ENCODE data around the gene NOTCH1. TPM values are rescaled to one million over a fixed set of nuclear protein-coding genes. Genes with fewer than 3 reads are reported as not detected.
A peak's percentile ranks its signal among the peaks of the same experiment; 100 is the strongest.

The NOTCH1 gene
- total RNA-seq, 1 donor from 2014 or later, result 121 TPM

DNA sequence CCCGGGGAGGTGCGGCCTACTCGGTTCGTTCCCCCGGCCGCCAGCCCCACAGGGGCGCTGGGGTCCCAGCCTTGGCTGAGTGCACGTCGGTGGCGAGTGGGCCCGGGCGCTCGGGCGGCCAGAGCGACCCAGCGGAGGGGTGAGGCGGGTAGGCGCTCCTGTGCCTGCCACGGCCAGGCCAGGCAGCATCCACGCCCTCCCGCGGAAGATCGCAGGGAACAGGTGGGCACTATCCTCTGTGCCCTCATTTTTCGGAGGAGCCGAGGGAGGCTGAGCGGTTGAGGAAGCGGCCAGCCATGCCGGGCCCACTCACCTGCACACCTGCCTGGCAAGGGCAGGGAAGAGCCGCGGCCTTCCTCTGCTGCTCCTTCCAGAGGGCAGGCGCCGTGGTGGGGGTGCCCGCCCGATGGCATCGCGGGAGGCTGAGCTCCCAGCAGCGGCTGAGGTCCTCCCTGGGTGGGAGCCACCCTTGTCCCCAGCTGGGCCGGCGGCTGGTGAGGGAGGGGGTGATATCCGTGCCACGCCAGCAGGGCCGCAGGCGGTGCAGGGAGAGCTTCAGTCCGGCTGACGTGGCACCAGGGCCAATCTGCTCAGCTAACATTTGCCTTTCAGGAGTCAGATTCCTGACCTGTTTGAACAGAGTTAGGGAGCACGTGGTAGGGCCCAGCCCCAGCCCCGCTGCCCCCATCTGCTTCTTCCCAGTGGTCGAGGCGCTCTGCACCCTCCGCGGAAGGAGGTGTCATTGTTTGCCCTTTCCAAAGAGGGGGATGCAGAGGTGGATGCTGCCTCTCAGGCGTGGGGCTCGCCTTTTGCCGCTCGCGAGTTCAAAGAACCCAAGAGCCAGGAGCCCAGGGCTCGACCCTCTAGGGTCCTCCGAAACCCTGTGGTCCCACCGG lies 61.4 kb downstream of the NOTCH1 start:
- intact Hi-C loops (cut with micrococcal nuclease), result loop anchor here (1.0 to 10.0 kb wide), 6 partner anchors 146 to 968 kb away; partner anchors contain the start of genes ABCA2 and UBAC1
- Mint-ChIP-seq H3K27ac (peak overlapping the region; percentile 40), H3K4me1 (ENCODE audit: low read depth) (peaks cover 23% of the 10 kb centered on the region), H3K27me3 (ENCODE audit: insufficient read depth) (peaks cover 4% of the 10 kb centered on the region), H3K4me3 (peak overlapping the region; percentile 70), H3K36me3 (ENCODE audit: low read depth) (peaks cover 7% of the 10 kb centered on the region), H3K9me3 (no peaks in the 10 kb centered on the region)
- no peak for DNase-seq (ENCODE audit: low spot score)

DNA sequence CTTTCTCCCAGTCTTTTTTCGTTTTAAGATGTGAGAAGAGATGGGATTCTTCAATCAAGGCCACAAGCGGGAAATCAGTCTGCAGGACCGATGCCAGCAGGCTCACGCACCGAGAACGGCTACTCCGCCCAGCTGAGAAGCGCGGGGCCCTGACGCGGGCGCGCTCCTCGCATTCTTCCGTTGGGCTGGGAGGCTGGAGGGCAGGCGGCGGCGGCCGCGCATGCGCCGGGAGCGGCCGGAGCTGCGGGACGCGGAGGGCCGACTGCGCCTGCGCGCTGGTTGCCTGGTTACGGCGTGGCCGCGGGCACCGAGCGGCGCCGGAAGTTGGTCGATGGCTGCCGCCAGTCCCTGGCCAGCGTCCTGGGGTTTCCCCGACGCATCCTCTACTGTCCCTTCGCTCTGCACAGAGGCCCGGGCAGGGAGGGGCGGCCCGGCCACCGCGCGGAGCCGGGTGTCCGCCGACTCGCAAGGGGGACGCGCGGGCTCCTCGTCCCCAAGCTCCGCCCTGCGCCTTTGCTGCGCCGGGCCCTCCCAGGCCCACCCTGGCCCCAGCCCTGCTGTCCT lies 62.2 kb downstream of the NOTCH1 start:
- Mint-ChIP-seq H3K9me3 (no peaks in the 10 kb centered on the region), H3K36me3 (ENCODE audit: low read depth) (peaks cover 11% of the 10 kb centered on the region), H3K4me3 (peak overlapping the region; percentile 96), H3K27me3 (ENCODE audit: insufficient read depth) (peaks cover 4% of the 10 kb centered on the region), H3K4me1 (ENCODE audit: low read depth) (peaks cover 23% of the 10 kb centered on the region), H3K27ac (peak overlapping the region; percentile 88)
- DNase-seq (ENCODE audit: low spot score), result peak; percentile 94
- intact Hi-C loops (cut with micrococcal nuclease), result loop anchor here (1.0 to 10.0 kb wide), 15 partner anchors 45 to 969 kb away; partner anchors contain the start of genes ABCA2, AGPAT2, DNLZ and ENTR1

DNA sequence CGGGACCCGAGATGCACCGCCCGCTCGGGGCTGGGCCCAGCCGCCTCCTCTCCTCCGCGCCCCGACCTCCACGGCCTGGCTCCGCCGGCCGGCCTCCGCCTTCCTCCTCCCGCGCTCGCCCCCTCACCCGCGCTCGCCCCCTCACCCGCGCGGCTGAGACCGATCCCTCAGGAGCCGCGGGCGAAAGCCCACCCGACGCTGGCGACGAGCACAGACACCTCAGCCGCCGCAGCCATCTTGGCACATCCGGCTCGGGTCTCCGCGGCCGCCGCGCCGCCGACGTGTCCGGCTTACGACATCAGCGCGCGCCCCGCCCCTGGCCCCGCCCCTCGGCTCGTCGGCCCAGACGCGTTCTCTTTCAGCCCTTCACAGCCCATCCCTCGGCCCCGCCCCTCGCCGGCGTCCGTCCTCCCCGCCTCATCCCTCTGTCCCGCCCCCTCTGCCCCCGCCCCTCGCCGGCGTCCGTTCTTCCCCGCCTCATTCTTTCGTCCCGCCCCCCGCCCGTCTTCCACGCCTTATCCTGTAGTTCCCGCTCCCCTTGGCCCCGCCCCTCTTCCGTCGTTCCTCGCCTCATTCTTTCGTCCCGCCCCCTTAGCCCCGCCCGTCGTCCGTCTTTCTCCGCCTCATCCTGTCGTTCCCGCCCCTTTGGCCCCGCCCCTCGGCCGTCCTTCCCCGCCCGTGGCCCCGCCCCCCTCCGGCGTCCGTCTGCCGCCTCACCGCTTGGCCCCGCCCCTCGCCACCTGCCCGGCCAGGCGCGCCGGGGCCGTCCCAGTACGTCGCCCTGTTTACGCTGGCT lies 62.9 kb downstream of the NOTCH1 start, which contains the start of gene SEC16A:
Gene SEC16A (minus strand): TSS at position 248 of the 796 bp plus-strand sequence. CDS start 5,425 bp downstream, outside the sequence.
- peak; percentile 98 for DNase-seq (ENCODE audit: low spot score)
- H3K27ac Mint-ChIP-seq, result peak within 1 kb of the TSS; percentile 95
- H3K9me3 Mint-ChIP-seq, result no peaks in the 10 kb centered on the region
- intact Hi-C loops (cut with micrococcal nuclease), result loop anchor here (1.0 to 10.0 kb wide), 14 partner anchors 44 to 969 kb away; partner anchors contain the start of genes ABCA2, AGPAT2, DNLZ and ENTR1
- peaks cover 23% of the 10 kb centered on the region for H3K4me1 Mint-ChIP-seq (ENCODE audit: low read depth)
- H3K27me3 Mint-ChIP-seq (ENCODE audit: insufficient read depth), result no peaks in the 10 kb centered on the region
- peaks cover 14% of the 10 kb centered on the region for H3K36me3 Mint-ChIP-seq (ENCODE audit: low read depth)
- peak within 1 kb of the TSS; percentile 96 for H3K4me3 Mint-ChIP-seq

DNA sequence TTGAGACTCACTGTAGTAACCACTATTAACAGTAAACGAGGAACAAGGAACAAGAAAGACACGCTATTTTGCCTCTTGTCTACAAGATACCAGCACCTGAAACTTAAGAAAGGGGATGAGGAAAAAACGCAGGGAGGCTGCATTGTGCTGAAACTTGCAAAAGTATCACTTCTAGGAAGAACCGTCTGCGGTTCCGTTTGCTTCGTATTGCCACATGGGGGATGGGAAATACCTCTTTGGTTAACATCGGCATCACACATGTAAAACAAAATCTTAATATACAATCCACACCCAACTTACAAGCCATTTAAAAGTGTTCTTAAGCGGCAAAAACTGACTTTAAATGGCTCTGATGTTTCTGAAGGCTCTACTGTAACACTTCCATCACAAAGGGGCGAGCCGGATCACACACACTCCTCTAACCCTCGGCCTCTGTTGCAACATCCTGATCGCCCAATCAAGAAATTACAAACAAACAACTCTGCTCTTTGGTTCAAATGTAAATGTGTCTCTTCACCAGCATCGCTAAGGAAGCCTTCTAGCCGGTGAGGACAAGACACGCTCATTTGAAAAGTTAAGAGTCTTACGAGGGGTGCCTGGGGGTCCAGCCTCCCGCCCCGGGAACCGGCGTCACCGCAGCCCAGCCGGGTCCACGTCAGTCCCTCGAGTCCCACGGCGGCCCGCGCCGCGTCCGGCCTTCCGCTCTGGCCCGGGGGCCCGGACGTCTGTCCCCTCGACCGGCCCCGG lies 63.6 kb downstream of the NOTCH1 start:
- Mint-ChIP-seq H3K27ac (peak overlapping the region; percentile 95), H3K4me1 (ENCODE audit: low read depth) (peaks cover 23% of the 10 kb centered on the region), H3K9me3 (no peaks in the 10 kb centered on the region), H3K27me3 (ENCODE audit: insufficient read depth) (no peaks in the 10 kb centered on the region), H3K4me3 (peak overlapping the region; percentile 96), H3K36me3 (ENCODE audit: low read depth) (peaks cover 20% of the 10 kb centered on the region)
- intact Hi-C loops (cut with micrococcal nuclease), result loop anchor here (2.0 to 10.0 kb wide), 8 partner anchors 43 to 970 kb away; partner anchors contain the start of genes ABCA2, ENTR1, INPP5E and MAN1B1
- DNase-seq (ENCODE audit: low spot score), result peak; percentile 39

DNA sequence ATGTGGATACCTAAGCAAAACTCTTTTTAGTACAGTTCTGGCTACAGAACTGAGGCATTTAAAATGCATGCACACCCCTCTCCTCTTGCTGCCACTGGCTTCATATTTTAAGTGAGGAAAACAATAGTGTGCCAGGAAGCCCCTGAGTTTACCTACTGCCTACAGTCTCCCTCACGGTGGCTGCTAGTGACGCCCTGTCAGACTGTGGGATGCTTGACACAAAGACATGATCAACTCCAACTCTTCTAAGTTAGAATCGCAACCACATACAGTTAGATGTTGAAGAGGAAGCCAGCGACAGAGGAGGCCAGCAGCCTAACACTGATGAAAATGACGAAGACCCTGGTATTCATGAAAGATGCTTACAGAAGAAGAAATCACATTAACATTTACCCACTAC lies 64.3 kb downstream of the NOTCH1 start:
- Mint-ChIP-seq H3K36me3 (ENCODE audit: low read depth) (peaks cover 20% of the 10 kb centered on the region), H3K27me3 (ENCODE audit: insufficient read depth) (no peaks in the 10 kb centered on the region), H3K9me3 (no peaks in the 10 kb centered on the region), H3K27ac (peak overlapping the region; percentile 95), H3K4me1 (ENCODE audit: low read depth) (peaks cover 23% of the 10 kb centered on the region), H3K4me3 (peak overlapping the region; percentile 96)
- no peak for DNase-seq (ENCODE audit: low spot score)
- intact Hi-C loops (cut with micrococcal nuclease), result loop anchor here (5.0 to 10.0 kb wide), 3 partner anchors 519 to 971 kb away; partner anchors contain the start of genes ABCA2 and UBAC1

DNA sequence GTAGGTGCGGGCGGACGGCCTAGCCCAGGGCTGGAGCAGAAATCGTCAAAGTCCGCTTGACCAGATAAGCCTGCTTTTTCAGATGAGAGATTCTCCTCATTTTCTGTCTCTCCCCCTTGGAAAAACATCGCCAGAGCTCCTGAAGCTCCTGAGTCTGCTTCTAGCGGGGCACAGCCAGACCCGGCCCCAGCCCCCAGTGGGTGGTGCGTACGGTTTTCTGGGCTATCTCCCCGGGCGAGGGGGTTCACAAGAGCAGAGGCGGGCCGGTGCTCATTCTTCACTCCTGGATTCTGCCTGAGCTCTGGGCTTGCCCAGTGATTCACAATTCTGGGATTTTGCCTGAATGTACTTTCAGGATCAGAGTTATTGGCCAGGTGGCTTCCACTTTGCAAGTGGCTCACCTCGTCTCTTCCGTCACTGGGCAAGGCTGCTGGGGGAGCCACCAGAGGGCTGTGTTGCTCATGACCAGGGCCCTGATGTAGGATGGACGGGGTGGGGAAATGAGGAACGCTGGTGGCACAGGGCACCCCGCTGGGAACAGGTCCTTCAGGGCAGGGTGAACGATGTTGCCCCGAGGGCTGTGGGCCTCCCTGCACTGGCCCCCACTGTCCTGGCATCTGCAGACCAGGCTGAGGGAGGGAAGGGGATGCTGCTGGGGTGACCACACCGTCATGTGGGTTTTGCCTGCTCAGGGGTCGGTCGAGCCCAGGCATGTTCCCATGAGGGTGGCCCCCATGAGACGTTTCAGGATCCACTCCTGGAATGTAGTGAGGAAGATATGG lies 69.3 kb downstream of the NOTCH1 start:
- Mint-ChIP-seq H3K27ac (no peak overlapping the region), H3K9me3 (no peaks in the 10 kb centered on the region), H3K4me3 (no peak overlapping the region), H3K36me3 (ENCODE audit: low read depth) (peaks cover 34% of the 10 kb centered on the region), H3K4me1 (ENCODE audit: low read depth) (peaks cover 17% of the 10 kb centered on the region), H3K27me3 (ENCODE audit: insufficient read depth) (no peaks in the 10 kb centered on the region)
- intact Hi-C loops (cut with micrococcal nuclease), result no loop called here
- no peak for DNase-seq (ENCODE audit: low spot score)

DNA sequence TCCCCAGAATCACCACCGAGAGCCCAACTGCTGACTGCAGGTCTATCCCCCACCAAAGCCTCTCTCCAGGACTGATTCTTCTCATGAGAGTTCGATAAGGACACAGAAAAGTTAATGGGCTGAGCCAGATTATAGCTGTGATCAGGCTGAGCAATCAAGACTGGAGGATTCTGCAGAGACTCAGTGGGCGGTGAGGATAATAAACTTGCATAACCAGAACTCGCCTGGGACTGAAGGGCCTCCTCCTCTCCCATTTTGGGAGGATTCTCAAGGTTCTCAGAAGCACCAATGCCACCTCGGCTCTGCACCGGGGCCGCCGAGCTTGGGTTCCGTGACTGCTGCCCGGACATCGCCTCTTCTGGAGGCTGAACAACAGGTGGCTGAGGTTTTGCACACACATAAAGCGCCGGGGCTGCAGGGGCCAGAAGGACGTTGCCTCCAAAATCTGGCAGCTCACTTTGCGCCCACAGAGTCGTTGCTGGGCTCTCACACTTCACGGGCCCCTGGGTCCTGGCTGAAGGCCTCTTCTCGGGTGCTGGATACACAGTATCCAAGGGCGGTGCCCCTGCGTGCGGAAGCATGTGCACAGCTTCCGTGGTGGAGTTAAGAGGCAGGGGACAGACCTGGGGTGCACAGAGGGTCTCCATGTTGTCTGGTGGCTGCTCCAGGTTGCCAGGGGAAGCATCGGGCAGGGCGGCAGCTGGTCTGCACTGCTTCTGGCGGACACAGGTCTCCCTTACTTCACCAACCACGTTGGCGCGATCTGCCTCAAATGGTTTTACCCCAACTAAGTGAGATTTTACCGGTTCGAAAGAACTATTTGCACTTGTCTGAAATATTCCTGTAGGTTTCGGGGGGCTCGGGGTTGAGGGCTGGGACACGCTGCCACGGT lies 70.6 kb downstream of the NOTCH1 start:
- no peaks in the 10 kb centered on the region for H3K27me3 Mint-ChIP-seq (ENCODE audit: insufficient read depth)
- no peaks in the 10 kb centered on the region for H3K9me3 Mint-ChIP-seq
- H3K36me3 Mint-ChIP-seq (ENCODE audit: low read depth), result peaks cover 31% of the 10 kb centered on the region
- H3K27ac Mint-ChIP-seq, result no peak overlapping the region
- no peak overlapping the region for H3K4me3 Mint-ChIP-seq
- DNase-seq (ENCODE audit: low spot score), result no peak
- peaks cover 12% of the 10 kb centered on the region for H3K4me1 Mint-ChIP-seq (ENCODE audit: low read depth)
- intact Hi-C loops (cut with micrococcal nuclease), result no loop called here

DNA sequence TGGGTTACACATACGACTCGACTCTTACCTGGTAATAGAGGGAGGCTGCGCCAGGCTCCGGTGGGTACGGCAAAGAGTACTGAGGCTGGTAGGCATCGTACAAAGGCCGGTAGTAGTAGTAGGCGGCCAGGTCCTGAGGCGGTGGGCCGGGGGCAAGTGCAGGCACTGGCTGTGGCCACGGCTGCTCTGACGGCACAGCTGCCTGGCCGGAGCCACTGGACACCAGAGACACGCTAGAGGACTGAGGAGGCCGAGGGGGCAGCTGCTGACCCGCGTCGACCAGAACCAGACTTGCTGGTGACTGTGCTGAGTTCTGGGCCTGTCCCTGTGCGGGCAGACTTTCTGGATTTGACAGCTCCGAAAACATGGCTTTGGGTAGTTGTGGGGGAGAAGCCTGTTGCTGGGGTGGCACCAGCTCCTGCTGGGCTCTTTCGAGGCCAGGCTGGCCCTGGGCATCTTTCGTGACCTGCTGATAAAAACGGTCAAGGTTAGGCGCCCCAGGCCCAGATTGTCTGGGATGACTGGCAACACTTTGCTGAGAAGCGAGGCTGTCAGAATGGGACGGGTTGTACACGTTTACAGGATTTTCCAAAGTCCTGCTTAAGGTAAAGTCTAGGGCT lies 71.7 kb downstream of the NOTCH1 start:
- no peak for DNase-seq (ENCODE audit: low spot score)
- peaks cover 30% of the 10 kb centered on the region for H3K36me3 Mint-ChIP-seq (ENCODE audit: low read depth)
- H3K27ac Mint-ChIP-seq, result no peak overlapping the region
- intact Hi-C loops (cut with micrococcal nuclease), result no loop called here
- H3K27me3 Mint-ChIP-seq (ENCODE audit: insufficient read depth), result no peaks in the 10 kb centered on the region
- peaks cover 8% of the 10 kb centered on the region for H3K4me1 Mint-ChIP-seq (ENCODE audit: low read depth)
- H3K4me3 Mint-ChIP-seq, result no peak overlapping the region
- no peaks in the 10 kb centered on the region for H3K9me3 Mint-ChIP-seq

DNA sequence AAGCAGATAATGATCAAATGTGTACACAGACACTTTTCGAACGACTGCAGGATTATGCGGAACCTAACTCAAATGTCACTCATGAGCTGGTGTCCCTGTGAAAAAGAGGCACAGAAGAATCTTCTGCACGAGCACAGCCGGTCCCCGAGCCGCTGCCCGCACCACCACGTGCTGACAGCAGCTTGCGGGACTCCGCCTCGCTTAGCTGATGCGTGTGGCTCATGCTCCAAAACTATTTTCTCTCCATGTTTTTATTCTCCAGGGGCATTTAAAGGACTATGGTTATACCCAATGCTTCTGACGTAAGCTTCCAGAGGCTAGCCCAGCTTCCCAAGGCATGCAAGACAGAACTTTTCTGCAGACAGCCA lies 72.5 kb downstream of the NOTCH1 start:
- Mint-ChIP-seq H3K36me3 (ENCODE audit: low read depth) (peaks cover 24% of the 10 kb centered on the region), H3K4me1 (ENCODE audit: low read depth) (peaks cover 8% of the 10 kb centered on the region), H3K27me3 (ENCODE audit: insufficient read depth) (no peaks in the 10 kb centered on the region), H3K4me3 (no peak overlapping the region), H3K27ac (no peak overlapping the region), H3K9me3 (no peaks in the 10 kb centered on the region)
- no peak for DNase-seq (ENCODE audit: low spot score)
- intact Hi-C loops (cut with micrococcal nuclease), result no loop called here

DNA sequence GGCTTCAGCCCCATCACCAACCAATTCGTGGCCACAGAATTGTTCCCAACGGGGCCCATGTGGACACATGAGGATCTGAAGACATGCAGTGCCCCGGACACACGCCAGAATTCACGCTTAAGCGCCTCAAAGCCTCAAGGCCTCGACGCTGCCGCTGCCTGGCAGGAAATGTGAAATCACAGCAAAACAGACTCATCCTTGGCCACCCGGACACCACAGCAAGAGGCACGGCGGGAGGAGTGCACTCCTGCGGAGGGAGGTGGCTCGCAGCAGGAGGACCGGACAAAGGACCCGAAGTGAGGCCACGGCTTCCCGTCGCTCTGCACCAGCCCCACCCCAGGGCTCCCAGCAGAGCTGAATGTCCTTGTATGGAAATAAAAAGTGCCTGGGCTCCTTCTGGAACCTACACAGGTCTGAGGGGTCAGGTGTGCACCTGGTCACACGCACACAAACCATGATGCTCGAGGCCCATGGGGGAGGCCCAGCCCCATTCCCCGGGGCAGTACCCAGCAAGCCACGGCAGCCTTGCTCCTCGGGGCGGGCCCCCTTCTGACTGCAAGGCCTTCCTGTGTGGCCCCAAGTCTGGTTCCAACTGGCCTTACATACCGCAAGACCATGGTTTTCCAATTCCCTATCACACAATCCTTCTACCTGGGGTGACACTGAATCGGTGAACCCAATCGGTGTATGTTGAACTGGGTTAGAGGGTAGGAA lies 73.1 kb downstream of the NOTCH1 start:
- no peak for DNase-seq (ENCODE audit: low spot score)
- H3K4me3 Mint-ChIP-seq, result no peak overlapping the region
- no peaks in the 10 kb centered on the region for H3K27me3 Mint-ChIP-seq (ENCODE audit: insufficient read depth)
- intact Hi-C loops (cut with micrococcal nuclease), result no loop called here
- peaks cover 8% of the 10 kb centered on the region for H3K4me1 Mint-ChIP-seq (ENCODE audit: low read depth)
- H3K27ac Mint-ChIP-seq, result no peak overlapping the region
- H3K9me3 Mint-ChIP-seq, result no peaks in the 10 kb centered on the region
- peaks cover 22% of the 10 kb centered on the region for H3K36me3 Mint-ChIP-seq (ENCODE audit: low read depth)

Data from activated T-helper 1 cell treated with anti-CD3 and anti-CD28 coated beads, Interleukin-12 subunit alpha, Interleukin-12 subunit beta, Interleukin-2, Interleukin-4 antibody, amounts not matched to agents 30 ng/mL and 10 ng/mL and 1 ng/mL, durations not matched to agents 14 hours and 24 hours and 36 hours (primary cell).